Measurements from ENCODE around the gene ZNF281.

DNA sequence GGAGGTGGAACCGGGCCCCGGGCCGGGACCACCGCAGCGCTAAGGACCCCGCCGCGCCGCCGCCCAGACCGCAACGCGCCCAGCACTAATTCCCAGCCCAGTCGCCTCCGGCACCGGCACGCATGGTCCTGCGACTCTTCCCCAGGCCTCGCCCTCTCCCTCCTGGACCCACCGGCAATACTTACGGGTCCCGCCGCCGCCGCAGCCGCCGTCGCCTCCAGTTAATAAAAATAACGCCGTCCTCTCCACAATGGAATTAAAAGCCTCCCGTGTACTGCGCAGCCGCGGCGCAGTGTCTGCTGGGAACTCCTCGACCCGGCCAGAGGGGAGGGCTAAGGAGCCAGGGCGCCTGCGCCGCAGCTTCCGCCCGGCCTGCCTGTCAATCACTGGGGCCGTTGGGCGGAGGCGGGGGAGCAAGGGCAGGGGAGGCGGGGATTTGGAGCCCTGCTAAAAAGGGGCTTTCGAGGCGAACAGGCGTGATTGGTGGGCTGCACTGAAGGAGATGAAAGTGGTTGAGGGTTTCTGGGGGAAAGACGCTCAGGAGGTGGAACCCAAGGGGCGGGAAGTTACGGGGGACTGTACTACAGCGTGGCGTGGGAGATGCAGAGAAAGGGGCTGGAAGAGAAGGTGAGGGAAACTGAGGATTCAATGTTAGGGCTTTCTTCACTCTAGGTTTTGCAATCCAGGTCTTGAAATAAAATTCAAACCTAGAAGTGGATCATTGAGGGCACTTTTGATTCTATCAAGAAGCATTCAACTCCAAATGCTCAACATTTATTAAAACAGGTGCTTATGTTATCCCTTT is at the start of gene ZNF281:
- TF ChIP-seq, protein P1, sequence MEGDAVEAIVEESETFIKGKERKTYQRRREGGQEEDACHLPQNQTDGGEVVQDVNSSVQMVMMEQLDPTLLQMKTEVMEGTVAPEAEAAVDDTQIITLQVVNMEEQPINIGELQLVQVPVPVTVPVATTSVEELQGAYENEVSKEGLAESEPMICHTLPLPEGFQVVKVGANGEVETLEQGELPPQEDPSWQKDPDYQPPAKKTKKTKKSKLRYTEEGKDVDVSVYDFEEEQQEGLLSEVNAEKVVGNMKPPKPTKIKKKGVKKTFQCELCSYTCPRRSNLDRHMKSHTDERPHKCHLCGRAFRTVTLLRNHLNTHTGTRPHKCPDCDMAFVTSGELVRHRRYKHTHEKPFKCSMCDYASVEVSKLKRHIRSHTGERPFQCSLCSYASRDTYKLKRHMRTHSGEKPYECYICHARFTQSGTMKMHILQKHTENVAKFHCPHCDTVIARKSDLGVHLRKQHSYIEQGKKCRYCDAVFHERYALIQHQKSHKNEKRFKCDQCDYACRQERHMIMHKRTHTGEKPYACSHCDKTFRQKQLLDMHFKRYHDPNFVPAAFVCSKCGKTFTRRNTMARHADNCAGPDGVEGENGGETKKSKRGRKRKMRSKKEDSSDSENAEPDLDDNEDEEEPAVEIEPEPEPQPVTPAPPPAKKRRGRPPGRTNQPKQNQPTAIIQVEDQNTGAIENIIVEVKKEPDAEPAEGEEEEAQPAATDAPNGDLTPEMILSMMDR (conservative IDR thresholded peaks at IDR 0.05; ENCODE audit: low read length): no peak
- TF ChIP-seq EZH2phosphoT487 (IDR thresholded peaks at IDR 0.05; ENCODE audit: borderline replicate concordance): no peak

Measured in Loucy (cell line).